HS-5 (cell line): ENCODE measurements around the gene HOXA3.
A peak's percentile ranks its signal among the peaks of the same experiment; 100 is the strongest.

ENCODE experiments used
- DNase-seq: peaks from one replicate; pipeline ENCODE4 v3.0.0-alpha.2; 2012; ENCODE audit warnings: low read depth

Gene HOXA3

GRCh38 chr7:27088002-27088922, 64.1 kb downstream of the HOXA3 start:
- DNase-seq = no peak

- DNase-seq = no peak
Observed at GRCh38 chr7:27083646-27084045, 68.7 kb downstream of the HOXA3 start.

- no peak for DNase-seq
Observed at GRCh38 chr7:27082171-27082570, 70.2 kb downstream of the HOXA3 start.

GRCh38 chr7:27080844-27081436, 71.4 kb downstream of the HOXA3 start:
- no peak for DNase-seq

- no peak for DNase-seq
Observed at GRCh38 chr7:27079234-27079975, 73.0 kb downstream of the HOXA3 start.

GRCh38 chr7:27078616-27079233, 73.7 kb downstream of the HOXA3 start:
- no peak for DNase-seq

- DNase-seq = no peak
Observed at GRCh38 chr7:27073076-27073475, 79.3 kb downstream of the HOXA3 start.

- DNase-seq = no peak
Observed at GRCh38 chr7:27071622-27072390, 80.6 kb downstream of the HOXA3 start.

GRCh38 chr7:27068259-27068658, 84.1 kb downstream of the HOXA3 start:
- no peak for DNase-seq

GRCh38 chr7:27066148-27066547, 86.2 kb downstream of the HOXA3 start:
- DNase-seq = peak; percentile 69

DNA sequence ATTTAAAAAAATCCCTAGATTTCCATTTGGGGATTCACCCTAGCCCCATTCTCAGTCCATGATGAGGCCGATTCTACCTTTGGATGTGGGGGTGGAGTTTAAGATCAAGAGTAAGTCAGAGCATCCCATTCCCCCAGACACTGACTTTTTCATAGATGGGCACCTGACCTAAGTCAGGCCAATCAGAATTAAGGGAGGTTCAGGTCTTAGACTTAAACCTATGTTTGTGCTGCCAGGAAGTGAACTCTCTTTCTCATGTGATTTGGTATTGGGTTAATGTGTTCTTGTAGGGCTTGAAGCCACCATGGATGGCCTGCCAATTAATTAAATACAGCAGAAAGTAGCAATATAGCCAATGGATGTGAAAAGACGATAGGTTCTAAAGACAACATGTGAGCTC, 86.7 kb downstream of the HOXA3 start:
- no peak for DNase-seq

DNA sequence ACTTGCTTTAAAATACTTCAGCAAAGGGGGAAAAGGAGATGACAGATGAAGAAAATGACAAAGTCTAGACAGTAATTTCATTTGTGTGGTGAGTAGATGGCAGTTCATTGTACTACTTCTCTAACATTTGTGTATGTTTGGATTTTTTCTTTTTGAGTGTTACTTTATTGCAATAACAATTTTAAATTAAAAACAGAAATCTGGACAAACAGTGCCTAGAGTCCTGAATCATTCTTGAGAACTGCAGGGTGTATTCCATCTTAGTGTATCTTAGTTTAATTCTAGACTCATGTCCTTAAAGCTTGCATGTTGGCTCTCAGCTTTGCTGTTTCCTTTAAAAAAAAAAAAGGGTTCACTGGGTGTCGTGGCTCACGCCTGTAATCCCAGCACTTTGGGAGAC, 87.7 kb downstream of the HOXA3 start:
- DNase-seq = no peak

DNA sequence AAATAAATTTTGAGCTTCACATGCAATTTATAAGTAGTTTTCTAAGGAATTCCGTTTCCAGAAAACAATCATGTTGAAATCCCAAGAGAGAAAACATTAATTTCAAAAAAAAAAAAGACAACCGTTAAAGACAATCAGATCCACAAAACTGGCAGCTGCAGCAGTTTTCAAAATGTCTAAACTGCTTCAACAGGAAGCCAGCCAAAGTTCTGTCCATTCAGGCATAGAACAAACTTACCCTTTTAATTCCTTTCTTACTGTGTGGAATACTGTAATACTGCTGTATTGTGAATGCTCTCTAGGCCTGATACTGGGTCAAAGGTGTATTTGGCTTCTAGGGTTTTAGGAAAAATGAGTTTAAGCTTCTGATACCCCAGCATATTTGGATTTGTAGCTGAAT, 88.2 kb downstream of the HOXA3 start:
- DNase-seq = no peak

DNA sequence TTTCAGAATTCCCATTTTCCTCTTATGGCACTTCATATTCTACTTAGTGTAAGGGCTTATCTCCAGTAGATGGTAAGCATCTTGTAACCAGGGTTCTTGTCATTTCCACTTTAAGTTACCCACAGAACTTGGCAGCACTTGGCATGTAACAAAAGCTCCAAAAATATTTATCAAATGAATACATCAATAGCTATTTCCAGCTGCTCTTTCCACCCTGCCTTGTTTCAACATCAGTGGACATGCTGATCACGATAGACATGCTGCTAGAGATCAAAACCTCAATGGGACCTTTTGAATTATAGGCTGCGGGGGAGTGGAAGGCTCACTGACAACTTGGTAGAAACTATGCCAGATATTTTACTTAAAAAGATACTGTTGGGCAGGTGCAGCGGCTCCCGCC, 89.4 kb downstream of the HOXA3 start:
- DNase-seq = no peak
